Measurements from ENCODE around the gene EHMT1.
A peak's percentile ranks its signal among the peaks of the same experiment; 100 is the strongest.

EHMT1 gene

DNA sequence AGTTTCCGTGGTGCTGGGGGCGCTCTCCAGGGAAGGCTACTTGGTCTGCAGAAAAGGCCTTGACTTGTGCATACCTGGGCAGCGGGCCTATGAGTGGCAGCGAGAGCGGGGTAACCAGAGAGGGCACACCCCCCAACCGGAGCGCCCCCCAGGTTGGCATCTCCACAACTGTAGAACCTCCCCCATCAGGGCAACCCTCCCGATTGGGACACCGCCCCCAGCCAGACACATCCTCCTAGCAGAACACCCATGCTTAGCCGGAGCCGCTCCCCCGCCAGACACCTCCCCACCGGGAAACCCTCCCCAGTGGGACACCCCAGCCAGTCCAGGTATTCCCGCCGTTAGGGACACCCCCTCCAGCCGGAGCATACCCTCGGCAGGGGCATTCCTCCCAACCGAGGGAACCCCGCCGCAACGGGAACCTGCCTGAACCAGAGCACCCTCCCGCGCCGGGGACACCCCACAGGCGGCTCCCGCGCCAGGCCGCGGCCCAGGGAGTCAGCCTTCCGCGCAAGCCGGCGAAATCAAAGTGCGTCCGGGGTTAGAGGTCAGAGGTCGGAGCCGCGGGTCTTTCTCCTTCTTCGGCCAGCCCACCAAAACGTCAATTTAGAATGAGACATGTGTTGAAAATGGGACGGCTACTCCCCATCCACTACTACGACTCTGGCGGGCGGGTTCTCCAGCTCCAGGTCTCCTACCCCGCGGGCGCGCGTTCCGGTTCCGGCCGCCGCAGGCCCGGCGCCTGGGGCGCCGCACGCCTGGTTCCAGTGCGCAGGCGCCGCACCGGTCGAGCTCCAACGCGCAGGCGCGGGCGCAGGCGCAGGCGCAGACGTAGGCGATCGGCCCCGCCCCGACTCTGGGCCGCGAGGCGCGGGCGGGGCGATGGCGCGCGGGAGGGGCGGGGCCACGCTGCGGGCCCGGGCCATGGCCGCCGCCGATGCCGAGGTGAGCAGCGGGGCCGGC is at the start of gene EHMT1:
Gene EHMT1, plus strand, starts transcription at position 901 of the 963 bp plus-strand sequence. Its CDS starts 24 bp downstream, at position 925.
- peak; percentile 75 to 84 (median 83) for DNase-seq (ENCODE audit: low read depth in 3 of 3)

DNA sequence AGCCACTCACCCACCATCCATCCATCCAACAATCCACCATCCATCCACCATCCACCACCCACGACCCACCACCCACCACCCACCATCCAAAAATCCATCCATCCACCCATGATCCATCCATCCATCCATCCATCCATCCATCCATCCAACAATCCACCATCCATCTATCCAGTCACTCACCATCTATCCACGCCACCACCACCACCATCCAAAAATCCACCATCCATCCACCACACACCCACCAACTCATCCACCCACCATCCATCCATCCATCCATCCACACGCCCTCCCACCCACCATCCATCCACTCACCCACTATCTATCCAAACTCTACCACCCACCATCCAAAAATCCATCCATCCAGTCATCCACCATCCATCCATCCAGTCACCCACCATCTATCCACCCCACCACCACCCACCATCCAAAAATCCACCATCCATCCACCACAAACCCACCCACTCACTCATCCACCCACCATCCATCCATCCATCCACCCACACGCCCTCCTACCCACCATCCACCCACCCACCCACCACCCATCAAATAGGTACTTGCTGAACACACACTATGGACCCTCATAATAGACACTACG is 49.1 kb upstream of the EHMT1 start:
- DNase-seq (ENCODE audit: low read depth in 3 of 3) = no peak

DNA sequence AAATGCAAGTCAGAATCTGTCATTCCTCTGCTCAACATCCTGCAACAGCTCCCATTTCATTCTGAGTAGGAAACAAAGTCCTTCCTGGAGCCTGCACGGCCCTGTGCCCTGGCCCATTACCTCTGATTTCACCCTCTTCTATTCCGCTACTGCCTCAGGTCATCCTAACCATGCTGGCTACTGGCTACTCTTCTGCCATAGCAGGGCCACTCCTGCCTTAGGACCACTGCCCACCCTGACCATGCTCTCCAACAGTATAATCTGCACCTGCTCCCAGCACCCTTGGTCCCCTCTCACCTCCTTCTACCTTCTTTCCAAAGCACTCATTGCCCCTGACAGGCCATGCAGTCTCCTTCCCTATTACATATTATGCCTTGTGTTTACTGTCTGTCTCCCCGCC is 48.2 kb upstream of the EHMT1 start:
- no peak for DNase-seq (ENCODE audit: low read depth in 3 of 3)

DNA sequence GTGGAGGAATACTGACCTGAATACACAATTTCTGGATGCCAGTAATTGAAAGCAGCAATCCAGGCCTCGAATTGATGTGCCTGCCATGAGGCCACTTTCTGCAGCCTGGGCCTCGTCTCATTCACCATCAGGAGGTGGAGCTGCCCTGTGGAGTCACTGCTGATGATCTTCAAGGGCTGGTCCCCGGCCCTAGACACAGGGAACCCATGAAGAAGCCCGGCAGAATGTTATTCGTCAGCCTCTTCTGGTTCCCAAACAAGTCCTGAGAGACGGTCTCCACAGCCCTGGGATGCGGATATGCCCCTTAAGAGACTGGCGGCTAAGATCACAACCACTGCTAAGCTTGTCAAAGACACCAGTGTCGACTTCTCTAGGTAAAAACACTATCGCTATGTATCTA is 44.6 kb upstream of the EHMT1 start:
- DNase-seq (ENCODE audit: low read depth in 3 of 3) = no peak

DNA sequence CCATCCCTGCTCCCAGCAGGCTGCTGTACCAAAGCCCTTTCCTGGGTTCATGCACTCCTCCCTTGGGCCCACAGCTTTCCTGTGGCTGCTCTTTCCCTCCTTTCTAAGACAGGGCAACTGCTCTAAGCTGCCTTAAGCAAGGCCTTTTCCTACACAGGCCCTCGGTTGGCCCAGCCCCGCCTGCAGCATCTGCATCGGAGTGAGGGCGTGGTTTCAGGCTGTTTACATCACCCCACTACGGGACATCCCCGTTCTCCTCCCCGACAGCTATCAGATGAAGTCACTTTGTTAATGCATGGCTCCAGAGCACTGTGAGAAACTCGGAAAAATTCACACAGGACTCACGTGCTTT is 43.5 kb upstream of the EHMT1 start:
- DNase-seq (ENCODE audit: low read depth in 3 of 3) = no peak

DNA sequence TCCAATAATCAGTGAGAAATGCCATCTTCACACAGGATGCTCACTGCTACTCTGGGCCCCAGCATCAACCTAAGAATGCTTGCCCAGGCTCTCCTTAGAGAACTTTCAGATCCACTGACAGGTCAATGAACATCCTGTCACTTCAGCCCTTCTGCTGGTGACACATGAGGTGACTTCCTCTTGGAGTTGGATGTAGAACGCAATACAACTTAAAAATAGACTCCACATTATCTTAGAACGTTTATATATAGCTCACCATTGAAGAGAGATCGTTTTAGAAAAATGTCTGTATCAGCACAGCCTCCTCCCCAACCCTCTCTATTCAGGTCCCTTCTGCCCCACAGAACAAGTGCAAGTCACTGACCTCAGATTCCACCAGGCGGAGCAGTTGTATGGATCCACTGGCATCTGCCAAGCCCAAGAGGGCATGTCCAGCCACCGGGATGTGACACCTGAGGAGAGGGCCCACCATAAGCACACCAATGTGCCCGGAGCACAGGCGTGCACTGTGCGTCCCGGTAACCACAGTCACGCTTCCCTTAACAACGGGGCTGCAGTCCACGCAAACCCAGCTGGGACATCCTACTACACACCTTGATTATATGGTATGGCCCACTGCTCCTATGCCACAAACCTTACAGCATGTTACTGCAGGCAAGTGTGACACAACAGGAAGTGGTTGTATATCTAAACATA is 42.9 kb upstream of the EHMT1 start:
- no peak for DNase-seq (ENCODE audit: low read depth in 3 of 3)

DNA sequence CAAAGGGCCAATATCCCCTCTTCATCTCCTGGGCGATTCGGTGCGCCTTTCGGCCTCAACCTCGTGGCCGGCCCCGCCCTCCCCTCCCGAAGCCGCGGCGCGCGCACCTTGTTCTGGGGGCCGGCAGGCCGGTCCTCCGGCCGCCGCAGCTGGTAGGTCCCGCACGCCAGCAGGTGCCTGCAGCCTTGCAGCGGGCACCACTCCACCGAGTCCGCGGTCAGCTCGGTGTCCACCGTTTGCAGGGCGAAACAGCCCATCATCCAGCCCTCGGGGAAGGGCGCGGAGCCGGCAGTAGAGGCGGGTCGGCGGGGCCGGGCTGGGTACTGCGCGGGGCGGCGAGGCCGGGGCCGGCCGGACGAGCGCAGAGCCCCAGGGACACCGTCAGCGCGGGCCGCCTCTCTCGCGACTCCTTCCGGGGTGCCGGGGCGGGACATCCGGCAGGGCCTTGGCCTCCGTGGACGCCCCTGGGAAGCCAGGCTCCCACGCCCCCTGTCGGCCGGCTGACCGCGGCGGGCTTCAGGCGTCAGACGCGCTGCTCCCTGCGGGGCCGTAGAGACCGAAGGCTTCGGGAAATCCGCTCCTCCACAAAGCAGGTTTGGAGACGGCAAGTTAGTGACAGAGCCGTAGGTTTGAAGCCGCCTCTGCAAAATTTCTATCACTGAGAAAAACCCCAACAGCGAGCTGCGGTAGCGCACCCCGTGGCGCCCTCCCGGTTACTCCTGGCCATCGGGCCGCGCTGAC is 40.1 kb upstream of the EHMT1 start, which contains the start of gene DPH7:
Gene DPH7, minus strand, starts transcription at position 408 of the 741 bp plus-strand sequence. Its CDS starts 148 bp downstream, at position 260.
- DNase-seq (ENCODE audit: low read depth in 3 of 3) = peak; percentile 90 to 97 (median 94)

DNA sequence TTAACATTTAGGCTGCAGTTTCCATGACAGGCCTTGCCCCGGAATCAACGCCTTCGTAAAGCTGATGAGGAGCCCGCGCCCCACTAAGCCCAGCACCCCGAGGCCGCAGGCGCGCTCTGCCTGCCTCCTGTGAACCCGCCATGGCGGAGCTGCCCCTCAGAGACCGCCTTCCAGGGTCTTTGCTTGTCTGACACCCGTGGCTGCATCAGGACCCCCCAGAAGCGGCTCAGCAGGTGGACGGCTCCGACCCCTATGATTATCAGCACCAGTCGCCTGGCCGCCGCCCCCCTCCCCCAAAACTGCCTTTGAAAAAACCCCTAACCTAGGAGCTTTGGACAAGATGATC is 39.6 kb upstream of the EHMT1 start:
- no peak for DNase-seq (ENCODE audit: low read depth in 3 of 3)

DNA sequence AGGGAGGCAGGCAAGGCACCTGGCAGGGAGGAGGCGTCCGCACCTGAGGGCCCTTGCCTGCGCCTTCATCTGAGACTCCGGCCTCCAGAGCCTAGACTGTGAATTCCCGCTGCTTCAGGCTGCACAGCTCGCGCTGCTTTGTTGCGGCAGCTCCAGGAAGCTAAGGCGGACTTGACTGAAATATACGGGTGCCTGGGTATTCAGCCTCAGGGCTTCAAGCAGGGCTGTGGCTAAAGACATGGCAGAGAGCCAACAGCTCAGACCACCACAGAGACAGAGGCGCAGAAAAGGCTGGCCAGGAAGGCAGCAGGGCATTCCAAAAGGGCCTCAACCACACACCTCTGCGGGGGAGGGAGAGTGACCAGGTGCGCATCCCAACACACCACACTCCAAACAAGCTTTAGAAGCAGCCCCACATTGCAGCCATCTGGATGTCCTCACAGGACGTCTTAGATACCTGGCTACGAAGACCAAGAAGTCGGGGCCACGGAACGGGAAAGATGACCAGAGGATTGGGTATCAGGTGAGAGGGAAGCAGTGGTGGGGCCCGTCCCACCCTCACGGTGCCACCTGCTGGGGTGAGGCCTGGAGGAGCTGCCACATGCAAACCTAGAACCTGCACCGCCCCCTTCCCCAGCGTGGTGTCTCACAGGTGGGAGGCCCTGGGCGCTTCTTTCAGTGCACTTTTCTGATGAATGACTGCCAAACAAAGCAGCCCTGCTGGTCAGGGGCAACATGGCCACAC is 38.4 kb upstream of the EHMT1 start:
- no peak for DNase-seq (ENCODE audit: low read depth in 3 of 3)

DNA sequence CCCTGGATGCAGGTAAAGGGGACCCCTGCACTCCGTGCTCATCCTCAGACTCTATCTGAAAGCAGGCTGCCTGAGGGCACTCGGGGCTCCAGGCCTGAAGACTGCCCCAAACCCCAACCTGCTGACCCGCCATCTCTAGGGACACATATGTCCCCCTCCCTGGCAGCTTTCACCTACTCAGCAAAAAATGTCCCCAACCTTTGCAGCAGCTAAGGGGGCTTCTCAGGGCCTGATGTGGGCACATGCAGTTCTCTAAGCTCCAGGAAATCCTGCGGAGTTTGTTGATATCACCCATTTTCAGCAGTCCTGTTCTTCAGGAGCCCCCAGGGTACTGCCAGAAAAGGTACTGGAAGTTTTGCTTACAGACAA is 37.9 kb upstream of the EHMT1 start:
- DNase-seq (ENCODE audit: low read depth in 3 of 3) = no peak

DNA sequence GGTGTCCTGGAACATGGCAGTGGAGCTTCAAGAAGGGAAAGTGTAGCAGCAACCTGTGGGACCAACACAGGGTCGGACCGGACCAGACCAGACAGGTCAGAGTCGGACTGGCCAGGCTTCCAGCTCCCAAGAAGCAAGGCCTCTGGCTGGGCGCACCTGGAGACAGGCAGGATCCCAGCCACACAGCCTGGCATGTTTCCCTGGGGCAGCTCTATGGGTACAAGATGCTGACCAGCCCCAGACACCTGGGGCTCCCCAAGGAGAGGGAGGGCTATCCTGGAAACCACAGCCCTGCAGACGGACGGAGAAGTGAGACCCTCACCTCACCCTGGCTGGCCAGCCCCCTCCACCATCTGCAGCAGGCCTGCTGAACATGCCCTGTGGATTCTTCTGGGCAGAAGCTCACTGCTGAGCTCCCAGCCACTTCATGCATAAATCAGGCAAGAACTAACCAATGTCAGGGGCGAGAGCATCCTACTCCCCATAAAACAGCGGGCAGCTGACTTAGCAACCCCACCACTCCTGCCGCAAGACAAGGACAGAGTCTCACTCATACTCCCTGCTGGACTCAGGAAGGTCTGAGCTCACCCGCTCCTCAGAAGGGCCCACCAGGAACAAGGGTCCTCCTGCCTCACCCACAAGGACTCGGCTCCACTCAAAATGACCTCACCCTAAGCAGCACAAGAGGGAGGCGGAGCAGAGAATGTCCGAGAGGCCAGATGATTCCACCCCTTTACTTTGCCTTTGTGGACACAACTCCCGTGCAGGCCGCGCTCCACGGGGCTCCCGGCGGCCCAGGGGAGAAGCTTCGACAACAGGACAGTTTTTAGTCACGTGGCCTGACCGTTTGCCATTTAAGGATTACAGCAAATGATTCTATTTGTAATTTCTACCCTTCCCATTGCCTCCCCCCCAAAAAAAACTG is 37.2 kb upstream of the EHMT1 start:
- DNase-seq (ENCODE audit: low read depth in 3 of 3) = no peak

DNA sequence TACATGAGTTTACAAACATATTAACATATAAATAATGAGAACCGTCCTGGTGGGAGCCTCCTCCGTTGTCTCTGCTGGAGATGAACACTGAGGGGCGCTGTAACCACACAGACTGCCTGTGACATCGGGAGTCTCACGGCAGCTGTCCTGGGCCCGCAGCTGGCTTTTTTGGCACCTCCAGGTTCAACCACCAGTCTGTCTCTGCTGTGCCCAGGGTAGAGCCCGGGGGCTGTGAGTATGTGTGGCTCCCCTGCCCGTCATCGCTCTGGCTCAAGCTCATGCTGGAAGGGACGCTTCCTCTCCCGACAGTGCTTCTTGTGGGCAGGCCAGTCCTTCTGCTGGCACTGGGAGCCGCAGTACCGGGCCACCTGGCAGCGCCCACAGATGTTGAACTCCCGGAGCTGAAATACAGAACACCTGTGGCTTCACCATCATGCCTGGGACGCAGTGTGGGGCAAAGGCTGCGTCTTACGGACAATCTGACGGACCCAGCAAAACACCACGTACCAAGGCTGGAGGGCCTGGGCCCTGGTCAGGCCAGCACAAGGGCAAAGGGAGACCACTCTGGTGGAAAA is 36.4 kb upstream of the EHMT1 start:
- DNase-seq (ENCODE audit: low read depth in 3 of 3) = no peak

DNA sequence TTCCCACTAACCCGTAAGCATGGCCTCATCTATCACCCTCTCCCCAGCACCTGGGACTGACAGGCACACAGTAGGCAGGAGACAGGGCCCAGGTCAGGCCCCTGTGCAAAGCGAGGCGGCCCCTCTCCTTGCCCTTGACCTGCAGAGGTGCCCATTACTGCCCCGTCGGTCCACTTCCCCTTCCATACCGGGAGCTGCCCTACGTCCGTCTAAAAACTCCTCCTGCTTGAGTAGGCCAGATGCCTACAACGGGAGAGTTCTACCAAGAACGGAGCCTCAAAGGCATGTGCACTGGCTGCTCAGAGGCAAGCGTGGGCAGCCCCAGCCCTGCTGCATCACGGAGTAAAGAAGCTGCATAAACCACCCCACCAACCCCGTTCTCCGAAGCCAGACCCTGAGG is 35.5 kb upstream of the EHMT1 start:
- no peak for DNase-seq (ENCODE audit: low read depth in 3 of 3)

DNA sequence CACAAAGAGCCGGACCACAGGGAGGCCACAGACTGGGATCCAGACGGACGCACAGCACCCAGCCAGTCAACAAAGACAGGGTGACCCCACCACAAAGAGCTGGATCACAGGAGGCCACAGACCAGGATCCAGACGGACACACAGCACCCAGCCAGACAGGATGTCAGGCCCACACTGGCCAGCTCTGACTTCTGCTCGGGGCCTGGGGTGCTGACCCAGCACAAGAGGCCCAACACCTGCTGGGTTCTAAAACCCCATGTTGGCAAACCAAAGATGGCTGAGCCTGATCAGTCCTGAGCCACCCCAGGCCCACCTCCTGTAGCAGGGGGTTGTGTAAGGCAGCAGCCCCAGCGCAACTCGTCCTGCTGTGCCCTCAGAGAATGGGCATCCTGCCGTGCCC is 34.8 kb upstream of the EHMT1 start:
- DNase-seq (ENCODE audit: low read depth in 3 of 3) = no peak

DNA sequence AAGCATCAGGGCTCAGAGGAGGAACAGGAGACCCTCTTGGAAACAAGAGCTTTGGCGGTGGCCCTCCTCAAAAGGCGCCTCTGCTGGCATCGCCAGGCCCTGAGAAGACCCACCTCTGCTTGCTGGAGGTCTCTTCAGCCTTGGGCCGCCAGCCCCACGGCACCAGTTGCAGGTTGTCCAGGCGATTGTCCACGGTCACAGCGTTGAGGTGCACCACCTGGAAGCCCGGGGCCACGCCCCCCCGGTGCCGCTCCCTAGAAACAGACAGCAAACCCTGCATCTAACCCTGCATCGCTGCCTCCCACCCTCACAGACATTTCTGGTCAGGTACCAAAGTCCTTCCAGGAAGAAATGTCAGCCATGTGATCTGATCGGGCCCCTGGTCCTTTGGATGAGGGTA is 32.0 kb upstream of the EHMT1 start:
- no peak for DNase-seq (ENCODE audit: low read depth in 3 of 3)

DNA sequence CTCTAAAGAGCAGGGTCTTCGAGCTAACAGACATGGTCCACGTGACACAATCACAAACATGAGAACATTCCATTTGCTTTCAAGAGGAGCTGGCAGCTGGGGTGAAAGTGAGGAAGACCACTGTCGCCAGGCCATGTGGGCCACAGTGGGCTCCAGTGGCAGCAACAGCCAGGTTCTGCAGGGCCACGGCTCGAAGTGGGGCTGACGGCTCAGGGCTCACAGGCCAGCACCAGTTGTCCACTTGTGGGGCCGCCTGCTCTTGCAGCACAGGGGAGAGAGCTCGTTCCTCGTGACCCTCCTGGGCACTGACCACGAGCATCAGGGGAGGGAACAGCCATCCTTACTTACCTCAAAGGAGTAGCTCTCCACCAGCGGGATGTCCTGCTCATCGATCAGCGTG is 30.5 kb upstream of the EHMT1 start:
- DNase-seq (ENCODE audit: low read depth in 3 of 3) = no peak

DNA sequence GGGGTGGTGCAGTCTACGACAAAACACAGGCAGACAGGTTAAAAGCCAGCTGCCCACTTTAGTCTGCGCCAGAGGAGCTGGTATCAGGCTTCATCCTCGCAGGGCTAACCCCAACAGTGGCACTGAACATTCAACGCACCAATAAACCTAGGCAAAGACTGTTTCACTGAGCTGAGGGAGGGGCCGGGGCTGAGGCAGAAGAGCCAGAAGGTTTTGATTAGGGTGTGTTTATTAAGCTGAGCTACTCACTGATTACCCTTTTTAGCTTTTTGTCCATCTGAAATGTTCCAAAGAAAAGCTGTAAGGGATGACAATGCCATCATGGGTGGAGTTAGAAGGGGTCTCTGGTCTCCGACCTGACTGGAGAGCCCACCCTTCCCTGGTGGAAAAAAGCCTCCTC is 29.9 kb upstream of the EHMT1 start:
- DNase-seq (ENCODE audit: low read depth in 3 of 3) = no peak

DNA sequence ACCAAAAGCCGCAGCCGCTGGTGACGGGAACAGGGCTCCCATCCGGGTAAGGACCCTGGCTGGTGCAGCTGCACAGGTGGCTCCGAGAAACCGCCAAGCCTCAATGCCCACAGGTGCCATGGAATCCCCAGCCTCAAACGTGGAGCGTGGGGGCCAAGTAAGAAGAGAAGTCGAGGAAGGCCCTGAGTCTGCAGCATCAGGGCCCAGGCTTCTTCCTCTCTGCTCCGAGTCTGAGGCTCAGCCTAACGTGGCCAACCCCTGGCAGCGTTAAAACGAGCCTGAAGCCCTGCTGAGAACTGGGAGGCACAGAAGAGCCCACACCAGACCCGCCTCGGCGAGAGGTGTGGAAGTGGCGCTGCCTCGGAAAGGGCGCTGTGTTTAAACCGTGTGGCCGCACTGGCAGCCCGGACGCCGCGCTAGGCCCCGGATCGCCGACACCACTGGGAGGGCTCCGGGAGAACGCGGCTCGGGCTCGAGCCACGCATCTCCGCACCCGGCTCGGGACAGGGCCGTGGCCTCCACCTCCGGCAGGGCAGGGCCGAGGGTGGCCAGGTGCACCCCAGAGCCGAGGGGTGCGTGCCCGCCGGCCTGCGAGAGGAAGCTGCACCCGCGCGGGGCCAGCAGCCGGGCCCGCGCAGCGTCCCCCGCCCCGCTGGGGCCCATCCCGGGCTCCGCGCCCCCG is 29.2 kb upstream of the EHMT1 start:
- no peak for DNase-seq (ENCODE audit: low read depth in 3 of 3)

DNA sequence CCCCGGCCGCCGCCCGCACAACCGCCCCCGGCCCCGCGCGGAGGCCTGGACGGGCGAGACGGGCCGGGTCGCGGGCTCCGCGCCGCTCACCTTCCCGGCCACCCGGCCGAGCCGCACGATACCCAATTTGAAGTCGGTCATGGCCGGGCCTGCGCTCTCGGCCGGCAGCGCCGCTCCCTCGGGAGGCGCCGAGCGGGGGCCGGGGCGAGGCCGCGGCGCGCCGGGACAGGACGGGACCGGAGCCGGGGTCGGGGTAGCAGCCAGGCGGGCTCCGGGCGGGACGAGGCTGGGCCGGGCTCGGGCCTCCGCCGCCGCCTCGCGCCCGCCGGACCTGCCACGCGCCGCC is 28.7 kb upstream of the EHMT1 start:
- DNase-seq (ENCODE audit: low read depth in 3 of 3) = no peak

Measured in stimulated activated CD4-positive, alpha-beta T cell treated with anti-CD3 and anti-CD28 coated beads, TNF-alpha, amount 100 ng/mL, for 24 hours (primary cell).